SHP77 (cell line): ENCODE results near the gene FHOD3.

Source experiments
- DNase-seq, 2 experiments: peaks; one replicate each; lab custom pipeline; 2025; lab: John Stamatoyannopoulos, UW

FHOD3 gene

GRCh38 chr18:36593641-36594040, 296.1 kb downstream of the FHOD3 start:
- DNase-seq = no peak

DNA sequence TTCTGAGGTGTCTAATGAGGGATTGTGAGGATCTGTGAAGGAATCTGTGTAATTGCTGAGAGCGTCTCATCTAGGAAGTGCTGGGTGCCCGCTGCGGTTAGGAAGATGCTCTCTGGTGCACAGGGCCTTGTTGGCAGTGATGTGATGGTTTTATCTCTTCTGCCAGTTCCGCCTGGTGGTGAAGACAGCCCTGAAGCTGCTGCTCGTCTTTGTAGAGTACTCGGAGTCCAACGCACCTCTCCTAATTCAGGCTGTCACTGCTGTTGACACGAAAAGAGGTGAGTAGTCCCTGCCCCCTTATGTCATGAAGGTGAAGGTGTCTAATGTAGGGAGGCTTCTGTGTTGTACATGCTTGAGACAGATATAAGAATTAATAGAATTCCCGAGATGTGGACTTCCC, 297.1 kb downstream of the FHOD3 start:
- no peak for DNase-seq

GRCh38 chr18:36595046-36595817, 297.7 kb downstream of the FHOD3 start:
- DNase-seq = no peak

DNA sequence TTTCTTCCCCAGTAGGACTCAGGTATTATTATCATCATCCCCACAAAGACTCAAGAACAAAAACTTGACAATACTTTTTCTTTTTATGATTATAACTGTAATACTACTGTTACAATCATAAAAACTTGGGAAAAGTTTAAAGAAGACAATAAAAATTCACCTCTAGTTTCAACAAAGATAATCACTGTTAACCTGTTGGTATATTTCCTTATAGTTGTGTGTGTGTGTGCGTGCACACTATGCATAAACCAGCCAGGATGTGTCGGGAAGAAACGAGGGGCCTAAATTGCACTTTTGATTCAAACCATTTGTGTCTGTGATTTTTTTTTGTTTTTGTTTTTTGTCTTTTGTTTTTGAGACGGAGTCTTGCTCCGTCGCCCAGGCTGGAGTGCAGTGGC, 298.3 kb downstream of the FHOD3 start:
- no peak for DNase-seq

DNA sequence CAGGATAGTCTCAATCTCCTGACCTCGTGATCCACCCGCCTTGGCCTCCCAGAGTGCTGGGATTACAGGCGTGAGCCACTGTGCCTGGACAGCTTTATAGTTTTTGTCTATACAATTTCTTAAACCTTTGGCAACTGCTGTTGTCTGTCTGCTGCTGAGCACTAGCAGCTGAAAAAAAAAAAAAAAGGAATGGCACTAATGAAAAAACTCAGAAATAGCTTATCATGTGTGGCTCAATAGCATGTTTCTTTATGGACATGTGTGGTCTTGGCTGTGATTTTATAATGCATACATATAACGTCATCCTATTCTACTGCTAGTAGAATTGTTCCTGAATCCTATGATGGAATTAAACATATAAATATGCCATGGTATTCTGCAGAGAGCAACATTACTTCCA, 300.1 kb downstream of the FHOD3 start:
- DNase-seq = no peak

DNA sequence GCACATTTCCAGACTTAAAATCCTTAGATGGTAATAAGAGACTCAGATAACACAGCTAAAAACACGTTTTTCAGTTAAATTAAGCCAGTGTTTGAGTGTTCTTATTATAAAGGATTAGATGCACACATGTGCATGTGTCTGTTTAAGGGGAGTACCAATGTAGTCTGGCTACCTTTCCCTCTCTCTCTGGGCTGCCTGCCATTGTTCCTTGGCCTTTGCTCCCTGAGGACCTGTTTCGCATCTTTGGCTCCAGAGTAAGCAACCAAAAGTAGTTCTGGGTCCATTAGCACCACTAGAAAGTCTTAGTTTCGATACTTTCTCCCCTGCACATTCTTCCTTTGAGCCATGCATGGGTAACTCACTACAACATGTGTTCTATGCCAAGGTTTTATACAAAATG, 303.0 kb downstream of the FHOD3 start:
- no peak for DNase-seq

DNA sequence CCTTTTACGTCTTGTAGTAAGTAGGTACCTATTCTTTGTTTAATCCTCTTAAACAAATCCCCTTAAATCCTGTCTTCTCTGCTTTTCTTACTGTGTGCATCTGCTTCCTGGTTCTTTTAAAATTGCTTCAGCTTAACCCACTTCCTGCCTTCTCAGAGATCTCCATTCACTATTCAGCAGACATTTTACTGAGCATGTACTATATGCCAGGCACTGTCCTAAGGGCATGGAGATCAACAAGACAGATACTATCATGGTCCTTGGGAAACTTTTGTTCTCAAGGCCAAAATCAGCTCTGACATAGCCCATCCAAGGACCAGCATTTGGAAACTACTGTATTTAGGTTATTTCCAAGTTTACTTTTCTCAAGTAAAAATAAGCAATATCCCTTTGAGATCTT, 303.8 kb downstream of the FHOD3 start:
- DNase-seq = no peak

DNA sequence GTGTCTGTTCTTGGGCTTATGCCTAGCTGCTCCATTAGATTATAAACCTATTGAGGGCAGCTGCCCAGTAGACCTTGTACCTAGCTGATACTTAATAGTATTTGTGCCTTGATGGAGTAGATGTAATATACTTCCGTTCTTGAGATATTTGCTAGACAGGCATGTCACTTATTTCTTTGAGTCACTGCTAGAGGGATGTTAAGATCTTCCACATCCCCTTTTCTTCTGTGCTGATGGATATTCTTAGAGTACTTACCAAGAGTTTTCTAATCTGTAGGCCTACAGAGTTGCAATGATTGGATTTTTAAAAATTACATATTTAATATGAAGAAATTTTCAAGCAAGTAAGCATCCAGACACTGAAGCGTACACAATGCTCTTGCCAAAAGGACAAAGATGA, 304.6 kb downstream of the FHOD3 start:
- DNase-seq = no peak

DNA sequence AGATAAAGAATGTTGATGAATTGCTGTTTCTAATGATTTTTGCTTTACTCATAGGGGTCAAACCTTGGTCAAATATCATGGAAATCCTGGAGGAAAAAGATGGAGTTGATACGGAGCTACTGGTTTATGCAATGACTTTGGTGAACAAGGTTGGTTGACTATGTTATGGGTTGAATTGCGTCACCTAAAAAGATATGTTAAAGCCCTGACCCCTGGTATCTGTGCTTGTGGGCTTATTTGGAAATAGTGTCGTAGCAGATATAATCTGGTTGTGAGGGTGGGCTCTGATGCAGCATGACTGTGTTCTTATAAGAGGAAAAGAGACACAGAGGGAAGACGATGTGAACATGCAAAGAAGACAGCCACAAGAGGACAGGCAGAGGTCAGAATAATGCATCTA, 305.1 kb downstream of the FHOD3 start:
- no peak for DNase-seq

DNA sequence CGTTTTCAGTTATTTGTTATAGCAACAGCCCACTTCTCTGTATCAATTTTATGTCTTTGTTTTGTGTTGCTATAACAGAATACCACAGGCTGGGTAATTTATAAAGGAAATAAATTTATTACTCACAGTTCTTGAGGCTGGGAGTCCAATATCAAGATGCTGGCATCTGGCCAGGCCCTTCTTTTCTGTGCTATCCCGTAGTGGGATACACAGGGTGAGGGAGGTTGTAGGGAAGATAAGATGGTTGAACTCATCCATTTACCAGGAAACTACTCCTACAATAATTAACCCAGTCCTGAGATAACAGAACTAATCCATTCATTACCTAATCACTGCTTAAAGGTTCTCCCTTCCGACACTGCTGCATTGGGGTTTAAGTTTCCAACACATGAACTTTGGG, 310.6 kb downstream of the FHOD3 start:
- DNase-seq = no peak

DNA sequence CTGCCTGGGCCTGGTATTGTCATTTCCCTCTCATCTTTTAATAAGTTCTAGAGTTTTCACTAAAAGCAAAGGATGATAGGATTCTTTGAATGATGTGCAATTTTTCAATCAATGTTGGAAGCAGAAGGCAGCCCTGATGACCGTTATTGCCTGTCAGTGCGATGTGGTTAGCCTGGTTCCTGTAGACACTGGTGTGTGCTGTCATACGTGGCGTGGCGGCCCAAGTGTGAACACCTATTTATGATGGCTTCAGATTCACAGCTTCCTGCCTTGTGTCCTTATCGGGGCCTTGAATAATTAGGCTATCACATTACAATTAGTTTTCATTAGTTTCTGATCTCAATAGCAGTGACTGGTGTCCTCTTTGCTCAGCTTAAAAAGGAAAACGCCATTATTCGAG, 312.7 kb downstream of the FHOD3 start:
- no peak for DNase-seq

DNA sequence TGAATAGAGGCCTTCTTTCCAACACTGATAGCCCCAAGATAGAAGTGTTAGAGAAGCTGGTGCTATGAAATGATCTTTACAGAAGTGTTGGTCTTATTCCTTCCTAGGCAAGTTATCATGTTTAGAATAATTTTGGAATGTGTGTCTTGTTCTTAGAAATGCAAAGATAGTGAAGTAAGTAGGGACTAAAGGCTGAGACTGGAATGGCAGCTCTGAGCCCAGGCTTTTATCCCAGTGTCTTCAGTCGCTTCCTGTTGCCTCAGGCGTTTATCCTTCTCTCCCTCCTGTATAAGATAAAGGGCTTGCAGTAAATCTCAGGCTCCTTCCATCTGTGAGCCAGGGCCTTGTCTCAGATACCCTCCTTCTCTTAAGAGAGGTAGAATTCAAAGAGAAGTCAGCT, 313.1 kb downstream of the FHOD3 start:
- DNase-seq = no peak

DNA sequence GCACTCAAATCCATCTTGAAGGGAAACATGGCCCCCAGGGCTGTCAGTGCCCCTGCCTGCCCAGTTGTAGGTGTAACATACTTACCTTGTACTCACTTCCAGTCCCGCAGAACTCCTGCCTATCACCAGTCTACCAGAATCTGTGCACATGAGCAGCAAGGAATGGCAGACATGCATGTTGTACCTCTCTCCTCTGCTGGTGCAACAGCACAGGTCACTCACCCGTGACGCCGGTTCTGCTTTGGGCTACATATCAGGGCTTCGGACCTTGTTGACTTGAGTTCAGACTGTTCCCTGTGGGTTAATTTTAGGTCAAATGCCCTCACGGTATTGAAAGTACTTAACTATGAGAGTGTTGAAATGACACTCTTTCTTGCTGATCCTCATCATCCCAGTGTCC, 315.6 kb downstream of the FHOD3 start:
- DNase-seq = no peak

DNA sequence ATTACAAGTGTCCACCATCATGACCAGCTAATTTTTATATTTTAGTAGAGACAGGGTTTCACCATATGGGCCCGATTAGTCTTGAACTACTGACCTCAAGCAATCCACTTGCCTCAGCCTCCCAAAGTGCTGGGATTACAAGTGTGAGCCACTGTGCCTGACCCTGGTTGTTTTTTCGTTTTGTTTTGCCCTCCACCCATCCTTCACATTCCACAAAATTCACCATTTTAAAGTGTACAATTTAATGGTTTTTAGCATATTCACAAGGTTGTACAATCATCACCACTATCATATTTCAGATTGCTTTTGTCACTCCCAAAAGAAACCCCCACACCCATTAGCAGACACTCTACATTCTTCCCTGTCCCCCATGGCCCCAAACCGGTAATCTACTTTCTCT, 316.3 kb downstream of the FHOD3 start:
- DNase-seq = no peak

DNA sequence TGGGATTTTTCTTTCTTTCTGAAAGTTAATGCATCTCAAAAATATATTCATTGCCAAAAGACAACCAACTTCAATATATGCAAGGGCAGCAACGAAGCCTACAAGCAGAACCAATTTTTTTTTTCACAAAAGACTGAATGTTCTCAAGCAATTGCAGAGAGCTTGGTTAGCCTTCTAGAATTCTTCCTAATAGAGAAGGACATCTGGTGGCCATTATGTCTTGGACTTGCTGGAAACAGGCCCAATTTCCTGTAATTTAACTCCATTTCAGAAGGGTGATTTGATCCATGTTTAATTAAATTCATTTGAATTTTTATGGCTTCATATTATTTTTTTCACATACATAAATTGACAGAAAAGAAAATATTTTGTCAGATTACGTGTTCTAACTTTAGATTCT, 323.3 kb downstream of the FHOD3 start:
- DNase-seq = no peak

GRCh38 chr18:36622610-36623009, 325.1 kb downstream of the FHOD3 start:
- DNase-seq = no peak

- DNase-seq = no peak
Measured at GRCh38 chr18:36623091-36623490, 325.6 kb downstream of the FHOD3 start.

DNA sequence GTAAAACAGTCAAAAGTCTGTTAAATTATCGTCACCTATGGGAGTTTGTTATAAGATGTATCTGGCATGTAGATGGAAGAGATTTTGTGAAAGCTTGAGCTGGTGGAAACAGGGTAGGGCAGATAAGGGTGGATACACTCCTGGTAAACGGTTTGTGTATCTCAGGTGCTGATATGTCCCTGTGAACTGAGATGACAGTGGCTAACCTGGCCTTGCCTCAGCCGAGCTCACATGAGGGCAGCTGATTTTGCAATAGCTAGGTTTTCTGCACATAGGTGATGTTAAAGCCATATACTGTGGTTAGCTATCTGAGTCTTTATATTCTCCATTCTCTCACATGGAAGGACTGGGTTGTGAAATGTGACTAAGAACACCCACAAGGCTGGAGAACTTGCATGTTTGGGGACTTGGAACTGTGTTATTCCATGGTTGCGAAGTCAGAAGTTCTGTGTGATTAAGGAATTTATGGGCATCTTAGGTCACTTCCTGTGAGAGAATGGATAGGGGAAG, 326.2 kb downstream of the FHOD3 start:
- DNase-seq = no peak

DNA sequence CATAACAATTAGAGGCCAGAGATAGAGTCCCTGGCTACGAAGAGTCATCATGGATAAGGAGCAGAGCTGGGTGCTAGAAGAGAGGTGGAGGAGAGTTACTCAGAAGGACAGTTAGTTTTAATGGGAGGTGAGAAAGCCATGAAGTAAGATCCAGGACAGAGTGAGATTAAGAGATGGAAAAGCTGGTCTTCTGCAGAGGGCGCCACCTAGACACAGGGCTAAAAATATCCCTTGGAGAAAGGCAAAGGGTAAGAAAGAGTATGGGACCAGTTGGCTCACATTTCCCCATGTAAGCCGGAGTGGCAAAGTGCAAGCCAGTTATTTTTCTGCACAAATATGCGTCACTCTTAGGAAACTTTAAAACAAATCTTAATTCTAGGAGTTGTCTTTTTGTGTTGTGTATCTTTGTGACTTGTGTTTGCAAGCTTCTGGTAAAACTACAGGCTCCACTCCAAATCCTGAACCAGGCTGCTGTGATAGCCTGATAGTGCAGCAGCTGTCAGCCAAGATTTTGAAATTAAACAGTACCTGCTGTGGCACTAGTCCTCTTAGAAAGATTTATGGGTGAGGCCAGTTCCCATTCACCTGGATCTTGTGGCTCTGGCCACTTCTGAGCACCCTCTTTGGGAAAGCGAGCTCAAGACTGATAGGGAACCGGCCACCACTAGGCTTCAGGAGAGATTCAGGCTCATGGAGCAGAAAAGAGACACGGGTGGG, 327.1 kb downstream of the FHOD3 start:
- DNase-seq = no peak

DNA sequence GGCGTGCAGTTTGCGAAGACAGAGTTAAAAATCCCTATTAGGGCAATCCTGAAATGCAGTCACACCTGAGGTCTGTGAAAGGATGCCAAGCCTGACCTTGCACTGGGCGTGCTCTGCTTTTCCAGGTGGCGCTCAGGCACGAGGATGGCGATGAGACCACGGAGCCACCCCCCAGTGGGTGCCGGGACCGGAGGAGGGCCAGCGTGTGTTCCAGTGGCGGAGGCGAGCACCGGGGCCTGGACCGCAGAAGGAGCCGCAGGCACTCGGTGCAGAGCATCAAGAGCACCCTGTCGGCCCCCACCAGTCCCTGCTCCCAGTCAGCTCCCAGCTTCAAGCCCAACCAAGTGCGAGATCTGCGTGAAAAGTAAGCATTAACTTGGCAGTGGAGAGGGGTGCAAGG, 327.9 kb downstream of the FHOD3 start:
- no peak for DNase-seq

GRCh38 chr18:36627637-36628036, 330.1 kb downstream of the FHOD3 start:
- no peak for DNase-seq

- no peak for DNase-seq
Measured at GRCh38 chr18:36628435-36629137, 331.1 kb downstream of the FHOD3 start.

DNA sequence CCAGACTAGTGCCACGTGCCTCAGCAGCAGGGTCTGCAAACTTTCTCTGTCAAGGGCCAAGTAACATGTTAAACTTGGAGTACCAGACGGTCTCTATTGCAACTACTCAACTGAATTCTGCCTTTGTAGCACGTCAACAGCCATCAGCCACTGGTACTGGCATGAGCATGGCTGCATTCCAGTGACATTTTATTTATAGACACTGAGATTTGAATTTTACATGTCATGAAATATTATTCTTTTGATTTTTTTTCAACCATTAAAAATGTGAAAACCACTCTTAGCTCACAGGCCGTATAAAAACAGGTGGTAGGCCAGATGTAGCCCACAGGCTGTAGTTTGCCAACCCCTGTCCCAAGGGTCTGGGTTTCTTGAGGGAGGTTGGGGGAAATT, 331.6 kb downstream of the FHOD3 start:
- DNase-seq = no peak
